B cell (primary cell): ENCODE measurements around the gene PRPF38B.

Experiments used
- EZH2 ChIP-seq: IDR thresholded peaks from 2 replicates; pipeline ENCODE4 v1.6.1; 2012; ENCODE audit warnings: borderline replicate concordance, low read depth, mild to moderate bottlenecking, moderate library complexity, low read length; ENCODE audit not compliant: insufficient read depth, poor library complexity, severe bottlenecking
- TF ChIP-seq, protein P1 (sequence below): fragments of 200-600 bp; IDR thresholded peaks from one replicate; pipeline ENCODE4 v1.8.0; 2022; ENCODE audit warnings: antibody characterized with exemption, mild to moderate bottlenecking

DNA sequence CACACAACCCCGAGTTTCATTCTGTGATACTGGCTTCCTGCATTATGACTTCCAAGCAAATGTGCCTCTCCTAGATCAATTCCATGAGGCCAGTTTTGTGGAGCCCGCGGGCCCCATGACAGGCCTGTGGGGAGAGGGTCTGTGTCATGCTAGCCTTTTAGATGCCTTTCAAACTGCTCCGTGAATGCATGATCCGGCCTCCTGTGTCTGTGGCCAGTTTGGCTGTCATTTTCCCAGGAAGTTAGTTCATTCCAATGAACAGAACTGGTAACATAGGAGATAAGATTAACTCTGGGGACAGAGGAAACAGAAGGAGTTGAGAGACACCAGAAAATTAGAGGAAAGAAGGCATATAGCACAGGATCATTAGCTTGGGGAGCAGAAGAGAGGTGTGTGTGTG, 23.8 kb downstream of the PRPF38B start:
- TF ChIP-seq, protein P1, sequence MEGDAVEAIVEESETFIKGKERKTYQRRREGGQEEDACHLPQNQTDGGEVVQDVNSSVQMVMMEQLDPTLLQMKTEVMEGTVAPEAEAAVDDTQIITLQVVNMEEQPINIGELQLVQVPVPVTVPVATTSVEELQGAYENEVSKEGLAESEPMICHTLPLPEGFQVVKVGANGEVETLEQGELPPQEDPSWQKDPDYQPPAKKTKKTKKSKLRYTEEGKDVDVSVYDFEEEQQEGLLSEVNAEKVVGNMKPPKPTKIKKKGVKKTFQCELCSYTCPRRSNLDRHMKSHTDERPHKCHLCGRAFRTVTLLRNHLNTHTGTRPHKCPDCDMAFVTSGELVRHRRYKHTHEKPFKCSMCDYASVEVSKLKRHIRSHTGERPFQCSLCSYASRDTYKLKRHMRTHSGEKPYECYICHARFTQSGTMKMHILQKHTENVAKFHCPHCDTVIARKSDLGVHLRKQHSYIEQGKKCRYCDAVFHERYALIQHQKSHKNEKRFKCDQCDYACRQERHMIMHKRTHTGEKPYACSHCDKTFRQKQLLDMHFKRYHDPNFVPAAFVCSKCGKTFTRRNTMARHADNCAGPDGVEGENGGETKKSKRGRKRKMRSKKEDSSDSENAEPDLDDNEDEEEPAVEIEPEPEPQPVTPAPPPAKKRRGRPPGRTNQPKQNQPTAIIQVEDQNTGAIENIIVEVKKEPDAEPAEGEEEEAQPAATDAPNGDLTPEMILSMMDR: no peak
- TF ChIP-seq EZH2: no peak
